H9 (cell line): ENCODE results near the gene ZNF202. TPM values are rescaled to one million over a fixed set of nuclear protein-coding genes. Genes with fewer than 3 reads are reported as not detected.

ENCODE experiments used
- DNase-seq: peaks from one replicate; pipeline ENCODE4 v3.0.0-alpha.2; 2017
- H2AFZ ChIP-seq: one replicate; pipeline ENCODE4 v1.6.1; 2013; ENCODE audit warnings: mild to moderate bottlenecking, low read length, control low read depth, moderate library complexity
- H2AK5ac ChIP-seq: 2 replicates; pipeline ENCODE4 v1.6.1; 2013; ENCODE audit warnings: low read length, control low read depth, mixed read lengths; ENCODE audit not compliant: insufficient read length
- H2BK120ac ChIP-seq: one replicate; pipeline ENCODE4 v1.6.1; 2013; ENCODE audit warnings: low read depth, mild to moderate bottlenecking, low read length, control low read depth, inconsistent platforms; ENCODE audit not compliant: poor library complexity, severe bottlenecking
- H2BK12ac ChIP-seq: 2 replicates; pipeline ENCODE4 v1.6.1; 2013; ENCODE audit warnings: low read length, control low read depth, mixed read lengths, low read depth; ENCODE audit not compliant: insufficient read length
- H2BK15ac ChIP-seq: 2 replicates; pipeline ENCODE4 v1.6.1; 2013; ENCODE audit warnings: low read depth, low read length, control low read depth
- H2BK20ac ChIP-seq: one replicate; pipeline ENCODE4 v1.6.1; 2013; ENCODE audit warnings: low read depth, mild to moderate bottlenecking, low read length, control low read depth, inconsistent platforms; ENCODE audit not compliant: poor library complexity, severe bottlenecking
- H2BK5ac ChIP-seq: 2 replicates; pipeline ENCODE4 v1.6.1; 2013; ENCODE audit warnings: low read length, control low read depth, mixed read lengths; ENCODE audit not compliant: insufficient read length
- H3K14ac ChIP-seq: 2 replicates; pipeline ENCODE4 v1.6.1; 2013; ENCODE audit warnings: low read length, control low read depth; ENCODE audit not compliant: insufficient read depth
- H3K18ac ChIP-seq: 2 replicates; pipeline ENCODE4 v1.6.1; 2013; ENCODE audit warnings: low read depth, mild to moderate bottlenecking, mixed read lengths, low read length, control low read depth; ENCODE audit not compliant: insufficient read length
- H3K23ac ChIP-seq: 2 replicates; pipeline ENCODE4 v1.6.1; 2013; ENCODE audit warnings: low read length, control low read depth, mixed read lengths, low read depth; ENCODE audit not compliant: insufficient read length
- H3K23me2 ChIP-seq: 2 replicates; pipeline ENCODE4 v1.6.1; 2013; ENCODE audit warnings: low read depth, mild to moderate bottlenecking, mixed read lengths, low read length, control low read depth; ENCODE audit not compliant: insufficient read length, poor library complexity, severe bottlenecking
- H3K27ac ChIP-seq: 2 replicates; pipeline ENCODE4 v1.5.1; 2013; ENCODE audit warnings: low read length, control low read depth, mixed read lengths, low read depth; ENCODE audit not compliant: insufficient read length
- H3K27me3 ChIP-seq: 2 replicates; pipeline ENCODE4 v1.6.1; 2013; ENCODE audit warnings: low read length, control low read depth, inconsistent platforms; ENCODE audit not compliant: insufficient read depth
- H3K4ac ChIP-seq: 2 replicates; pipeline ENCODE4 v1.6.1; 2013; ENCODE audit warnings: low read depth, mild to moderate bottlenecking, control low read depth, inconsistent platforms, low read length, moderate library complexity
- H3K4me1 ChIP-seq: 2 replicates; pipeline ENCODE4 v1.6.1; 2013; ENCODE audit warnings: low read length, control low read depth, inconsistent platforms; ENCODE audit not compliant: insufficient read depth
- H3K4me2 ChIP-seq: 2 replicates; pipeline ENCODE4 v1.6.1; 2013; ENCODE audit warnings: low read length, control low read depth, mixed read lengths; ENCODE audit not compliant: insufficient read length, insufficient read depth
- H3K56ac ChIP-seq: 2 replicates; pipeline ENCODE4 v1.6.1; 2013; ENCODE audit warnings: low read depth, mild to moderate bottlenecking, mixed read lengths, low read length, control low read depth; ENCODE audit not compliant: insufficient read length
- H3K79me1 ChIP-seq: 2 replicates; pipeline ENCODE4 v1.6.1; 2013; ENCODE audit warnings: low read depth, mild to moderate bottlenecking, moderate library complexity, low read length, control low read depth, inconsistent platforms; ENCODE audit not compliant: insufficient read depth, poor library complexity, severe bottlenecking
- H3K79me2 ChIP-seq: 2 replicates; pipeline ENCODE4 v1.6.1; 2013; ENCODE audit warnings: low read length, control low read depth, inconsistent platforms; ENCODE audit not compliant: insufficient read depth
- H3K9ac ChIP-seq: 2 replicates; pipeline ENCODE4 v1.6.1; 2013; ENCODE audit warnings: low read length, control low read depth, mixed read lengths; ENCODE audit not compliant: insufficient read length; ENCODE audit errors: extremely low read depth
- H3K9me3 ChIP-seq: one replicate; pipeline ENCODE4 v1.6.1; 2013; ENCODE audit warnings: low read depth, low read length, inconsistent platforms; ENCODE audit not compliant: control insufficient read depth
- H3T11ph ChIP-seq: one replicate; pipeline ENCODE4 v1.6.1; 2013; ENCODE audit warnings: mild to moderate bottlenecking, low read length, control low read depth, inconsistent platforms
- H4K20me1 ChIP-seq: one replicate; pipeline ENCODE4 v1.6.1; 2013; ENCODE audit not compliant: control insufficient read depth, insufficient read length, insufficient read depth
- H4K5ac ChIP-seq: 2 replicates; pipeline ENCODE4 v1.6.1; 2013; ENCODE audit warnings: low read depth, mild to moderate bottlenecking, mixed read lengths, low read length, control low read depth; ENCODE audit not compliant: insufficient read length
- H4K8ac ChIP-seq: replicated peaks from 2 replicates; pipeline ENCODE4 v1.6.1; 2013; ENCODE audit warnings: low read length, control low read depth, mixed read lengths, low read depth; ENCODE audit not compliant: insufficient read length
- H4K91ac ChIP-seq: 2 replicates; pipeline ENCODE4 v1.6.1; 2013; ENCODE audit warnings: low read depth, mild to moderate bottlenecking, moderate library complexity, mixed read lengths, low read length, control low read depth; ENCODE audit not compliant: insufficient read length
- H3K27ac Mint-ChIP-seq, 3 experiments: 2 replicates in 2 of 3; 3 replicates in 1 of 3; pipeline ENCODE4 v1.8.0; 2020 to 2021; ENCODE audit warnings: mixed read lengths in 3 of 3, mild to moderate bottlenecking in 1 of 3, moderate library complexity in 1 of 3
- H3K27me3 Mint-ChIP-seq: 2 replicates; pipeline ENCODE4 v1.8.0; 2021; ENCODE audit warnings: low read depth, mild to moderate bottlenecking, moderate library complexity, mixed read lengths
- H3K36me3 Mint-ChIP-seq, 3 experiments: 2 replicates in 2 of 3; 3 replicates in 1 of 3; pipeline ENCODE4 v1.8.0; 2020 to 2021; ENCODE audit warnings: low read depth in 3 of 3, mixed read lengths in 3 of 3; ENCODE audit not compliant: insufficient read depth in 1 of 3
- H3K4me1 Mint-ChIP-seq, 2 experiments: 2 replicates each; pipeline ENCODE4 v1.8.0; 2020; ENCODE audit warnings: mixed read lengths in 2 of 2
- H3K4me3 Mint-ChIP-seq, 2 experiments: 2 replicates in 1 of 2; 3 replicates in 1 of 2; pipeline ENCODE4 v1.8.0; 2020 to 2021; ENCODE audit warnings: mild to moderate bottlenecking in 2 of 2, mixed read lengths in 2 of 2, moderate library complexity in 1 of 2
- H3K9me3 Mint-ChIP-seq, 2 experiments: 2 replicates in 1 of 2; 3 replicates in 1 of 2; pipeline ENCODE4 v1.8.0; 2020; ENCODE audit warnings: mild to moderate bottlenecking in 2 of 2, mixed read lengths in 2 of 2, moderate library complexity in 1 of 2
- WGBS: extraction: QIAGEN DNeasy Blood & Tissue Kit; methylation state at CpG from one replicate; pipeline ENCODE4 v1.1.7; 2013; ENCODE audit warnings: missing lambda C conversion rate, low lambda C conversion rate, mixed read lengths; ENCODE audit not compliant: insufficient read length; ENCODE audit errors: extremely low coverage; 5-methylcytosine and 5-hydroxymethylcytosine counted together
- total RNA-seq: library from RNA; stranded (reverse); gene quantifications from 2 replicates; pipeline ENCODE4 v1.2.1, GENCODE V29; 2021
- TF ChIP-seq, protein P1 (sequence below): fragments of 200-600 bp; sonication (generic); conservative IDR thresholded peaks from 3 replicates; pipeline ENCODE4 v1.8.0; 2021; ENCODE audit warnings: antibody characterized with exemption, mild to moderate bottlenecking

The ZNF202 gene
- total RNA-seq, 1 experiment from 2014 or later, result 49.2 TPM

DNA sequence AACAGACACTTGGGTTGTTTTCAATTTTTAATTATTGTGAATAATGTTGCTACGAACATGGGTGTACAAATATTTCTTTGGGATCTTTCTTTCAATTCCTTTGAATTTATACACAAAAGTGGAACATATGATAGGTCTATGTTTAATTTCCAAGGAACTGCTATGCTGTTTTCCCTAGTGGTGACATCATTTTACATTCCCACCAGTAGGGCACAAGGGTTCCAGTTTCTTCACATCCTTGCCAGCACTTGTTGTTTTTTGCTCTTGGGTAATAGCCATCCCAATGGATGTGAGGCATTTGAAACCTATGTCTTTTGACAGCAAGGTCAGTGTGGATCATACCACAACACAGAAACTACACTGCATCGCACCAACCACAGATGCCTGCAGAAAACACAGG lies 45.3 kb downstream of the ZNF202 start:
- no peaks in the 10 kb centered on the region for H3K4me1 ChIP-seq

More for the DNA sequence above, 45.3 kb downstream of the ZNF202 start:
- Mint-ChIP-seq H3K27me3 (peaks cover 8% of the 10 kb centered on the region; the same call in 1 of the 2 replicates), H3K27ac (no peak overlapping the region), H3K36me3 (no peaks in the 10 kb centered on the region), H3K4me1 (no peaks in the 10 kb centered on the region), H3K4me3 (no peak overlapping the region), H3K9me3 (no peaks in the 10 kb centered on the region)
- no peaks in the 10 kb centered on the region for H3K79me2 ChIP-seq
- no peaks in the 10 kb centered on the region for H3K27me3 ChIP-seq
- no CpG with 5 or more reads among the region's 2 CpGs for WGBS
- H2BK120ac ChIP-seq, result no peak overlapping the region
- no peak overlapping the region for H3K56ac ChIP-seq
- H3K14ac ChIP-seq, result no peak overlapping the region
- no peak overlapping the region for H2AK5ac ChIP-seq
- H3K27ac ChIP-seq, result no peak overlapping the region
- no peak overlapping the region for H2BK15ac ChIP-seq
- H3K18ac ChIP-seq, result no peak overlapping the region
- no peaks in the 10 kb centered on the region for H3K9me3 ChIP-seq
- no peak overlapping the region for H3K4ac ChIP-seq
- DNase-seq, result no peak
- H4K8ac ChIP-seq, result no peak overlapping the region
- no peak overlapping the region for H2BK12ac ChIP-seq
- no peaks in the 10 kb centered on the region for H3K79me1 ChIP-seq
- no peak overlapping the region for H4K91ac ChIP-seq
- no peak overlapping the region for H3K4me2 ChIP-seq
- H3T11ph ChIP-seq, result no peak overlapping the region
- H2BK20ac ChIP-seq, result no peak overlapping the region
- H4K20me1 ChIP-seq, result no peaks in the 10 kb centered on the region
- H3K23me2 ChIP-seq, result no peaks in the 10 kb centered on the region
- H2BK5ac ChIP-seq, result no peak overlapping the region
- no peak overlapping the region for H3K9ac ChIP-seq
- H3K23ac ChIP-seq, result no peak overlapping the region
- TF ChIP-seq, protein P1, sequence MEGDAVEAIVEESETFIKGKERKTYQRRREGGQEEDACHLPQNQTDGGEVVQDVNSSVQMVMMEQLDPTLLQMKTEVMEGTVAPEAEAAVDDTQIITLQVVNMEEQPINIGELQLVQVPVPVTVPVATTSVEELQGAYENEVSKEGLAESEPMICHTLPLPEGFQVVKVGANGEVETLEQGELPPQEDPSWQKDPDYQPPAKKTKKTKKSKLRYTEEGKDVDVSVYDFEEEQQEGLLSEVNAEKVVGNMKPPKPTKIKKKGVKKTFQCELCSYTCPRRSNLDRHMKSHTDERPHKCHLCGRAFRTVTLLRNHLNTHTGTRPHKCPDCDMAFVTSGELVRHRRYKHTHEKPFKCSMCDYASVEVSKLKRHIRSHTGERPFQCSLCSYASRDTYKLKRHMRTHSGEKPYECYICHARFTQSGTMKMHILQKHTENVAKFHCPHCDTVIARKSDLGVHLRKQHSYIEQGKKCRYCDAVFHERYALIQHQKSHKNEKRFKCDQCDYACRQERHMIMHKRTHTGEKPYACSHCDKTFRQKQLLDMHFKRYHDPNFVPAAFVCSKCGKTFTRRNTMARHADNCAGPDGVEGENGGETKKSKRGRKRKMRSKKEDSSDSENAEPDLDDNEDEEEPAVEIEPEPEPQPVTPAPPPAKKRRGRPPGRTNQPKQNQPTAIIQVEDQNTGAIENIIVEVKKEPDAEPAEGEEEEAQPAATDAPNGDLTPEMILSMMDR, result peak; percentile 43; the same call in 1 of the 3 replicates
- no peak overlapping the region for H2AFZ ChIP-seq
- H4K5ac ChIP-seq, result no peak overlapping the region
